ENCODE results near the gene OSGEPL1.
"Not testable (repeated sequence)": the region's sequence is repeated elsewhere in the genome, so short reads cannot be mapped to it uniquely, and the experiment has no call there.

Gene OSGEPL1

GRCh38 chr2:189751080-189751658 is 11.4 kb downstream of the OSGEPL1 start:
- peak; percentile 34 for DNase-seq (ENCODE audit: low read depth)

GRCh38 chr2:189729430-189729829 is 33.2 kb downstream of the OSGEPL1 start:
- DNase-seq (ENCODE audit: low read depth): no peak

- no peak for DNase-seq (ENCODE audit: low read depth)
These were observed 35.7 kb downstream of the OSGEPL1 start for GRCh38 chr2:189726849-189727248.

GRCh38 chr2:189726271-189726670 is 36.3 kb downstream of the OSGEPL1 start:
- peak; percentile 1 for DNase-seq (ENCODE audit: low read depth)

GRCh38 chr2:189723192-189723591 is 39.4 kb downstream of the OSGEPL1 start:
- no peak for DNase-seq (ENCODE audit: low read depth)

GRCh38 chr2:189719571-189719970 is 43.0 kb downstream of the OSGEPL1 start:
- peak; percentile 68 for DNase-seq (ENCODE audit: low read depth)

GRCh38 chr2:189717593-189717992 is 45.0 kb downstream of the OSGEPL1 start:
- DNase-seq (ENCODE audit: low read depth): not testable (repeated sequence)

GRCh38 chr2:189709501-189710221 is 52.9 kb downstream of the OSGEPL1 start:
- DNase-seq (ENCODE audit: low read depth): no peak

GRCh38 chr2:189702071-189702470 is 60.5 kb downstream of the OSGEPL1 start:
- DNase-seq (ENCODE audit: low read depth): peak; percentile 30

GRCh38 chr2:189700681-189701080 is 61.9 kb downstream of the OSGEPL1 start:
- no peak for DNase-seq (ENCODE audit: low read depth)

- peak; percentile 44 for DNase-seq (ENCODE audit: low read depth)
These were observed 64.3 kb downstream of the OSGEPL1 start for GRCh38 chr2:189698020-189698887.
